Lung (tissue), 12 donors: Measurements from ENCODE around the gene MC2R. TPM values are rescaled to one million over a fixed set of nuclear protein-coding genes. Genes with fewer than 3 reads are reported as not detected.

Experiments used
- ATAC-seq: fragments of 200-7000 bp; cut with Tn5 transposase; one replicate; pipeline ENCODE4 v1.9.1; 2020; ENCODE audit warnings: moderate number of reproducible peaks; ENCODE audit not compliant: insufficient read depth, low FRiP score
- DNase-seq, 3 donors: peaks; one replicate each; pipeline ENCODE4 v3.0.0-alpha.2; 2013 to 2017
- H3K27ac ChIP-seq, 2 donors: one replicate each; pipeline ENCODE4 v1.5.1; 2013; ENCODE audit warnings: mild to moderate bottlenecking in 2 of 2, moderate library complexity in 2 of 2, control low read depth in 1 of 2, inconsistent platforms in 1 of 2, low read depth in 1 of 2, low read length in 1 of 2
- H3K27me3 ChIP-seq, 3 donors: one replicate each; pipeline ENCODE4 v1.5.1; 2013; ENCODE audit warnings: low read length in 2 of 3; ENCODE audit not compliant: control insufficient read depth in 3 of 3, insufficient read depth in 3 of 3
- H3K36me3 ChIP-seq, 4 donors: one replicate each; pipeline ENCODE4 v1.5.1; 2013; ENCODE audit warnings: low read length in 4 of 4, mild to moderate bottlenecking in 1 of 4, moderate library complexity in 1 of 4; ENCODE audit not compliant: control insufficient read depth in 4 of 4, insufficient read depth in 4 of 4
- H3K4me1 ChIP-seq, 5 donors: one replicate each; pipeline ENCODE4 v1.5.1; 2013; ENCODE audit warnings: low read length in 5 of 5, mild to moderate bottlenecking in 2 of 5, moderate library complexity in 1 of 5; ENCODE audit not compliant: control insufficient read depth in 5 of 5, insufficient read depth in 5 of 5
- H3K4me3 ChIP-seq: one replicate; pipeline ENCODE4 v1.5.1; 2013; ENCODE audit warnings: mild to moderate bottlenecking, control low read depth, moderate library complexity
- H3K9ac ChIP-seq, 2 donors: one replicate each; pipeline ENCODE4 v1.5.1; 2013; ENCODE audit warnings: low read length in 2 of 2, control low read depth in 1 of 2; ENCODE audit not compliant: insufficient read depth in 1 of 2
- H3K9me3 ChIP-seq, 4 donors: one replicate each; pipeline ENCODE4 v1.5.1; 2013; ENCODE audit warnings: low read length in 3 of 4, mild to moderate bottlenecking in 1 of 4, moderate library complexity in 1 of 4; ENCODE audit not compliant: control insufficient read depth in 4 of 4, insufficient read depth in 3 of 4
- WGBS, 2 donors: extraction: QIAGEN DNeasy Blood & Tissue Kit; methylation state at CpG; one replicate each; pipeline ENCODE4 v1.1.7; 2013; 5-methylcytosine and 5-hydroxymethylcytosine counted together
- polyA plus RNA-seq, 2 donors: library from polyadenylated mRNA; stranded (reverse); fragments of 200-250 nt; gene quantifications; one replicate each; pipeline ENCODE4 v1.2.1, GENCODE V29; 2013
- total RNA-seq, 2 donors: library from RNA; depleted of rRNA in 1 of 2; stranded (reverse); fragments of >200 nt in 1 of 2; gene quantifications; one replicate each; pipeline ENCODE4 v1.2.1, GENCODE V29; 2014 to 2021
- TF ChIP-seq, protein P1 (sequence below): IDR thresholded peaks from 2 replicates; pipeline ENCODE4 v1.5.1; 2012; ENCODE audit warnings: mild to moderate bottlenecking; ENCODE audit errors: control extremely low read depth, extremely low read depth
- donor health status: control.
- donor health status: control.
- donor health status: Bipolar disorder and iron deficiency.
- donor health status: healthy.
- donor health status: DM: yes; HTN: yes; CAD: no.

Gene MC2R
- total and polyA plus RNA-seq, 4 donors, result 0.06 TPM; not detected in 3

DNA sequence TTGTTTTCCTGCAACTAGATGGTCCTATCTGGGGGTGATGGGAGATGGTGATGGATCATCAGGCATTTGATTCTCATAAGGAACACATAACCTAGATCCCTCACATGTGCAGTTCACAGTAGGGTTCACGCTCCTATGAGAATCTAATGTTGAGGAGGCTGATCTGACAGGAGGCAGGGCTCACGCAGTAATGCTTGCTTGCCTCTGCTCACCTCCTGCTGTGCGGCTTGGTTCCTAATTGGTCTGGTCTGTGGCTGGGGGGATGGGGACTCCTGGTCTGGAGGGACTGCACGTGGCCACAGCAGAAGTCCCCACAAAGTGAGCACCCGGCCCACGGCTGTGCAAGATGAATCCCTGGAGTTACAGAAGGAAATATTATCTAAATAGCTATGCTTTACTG, 80.1 kb downstream of the MC2R start:
- TF ChIP-seq, protein P1, sequence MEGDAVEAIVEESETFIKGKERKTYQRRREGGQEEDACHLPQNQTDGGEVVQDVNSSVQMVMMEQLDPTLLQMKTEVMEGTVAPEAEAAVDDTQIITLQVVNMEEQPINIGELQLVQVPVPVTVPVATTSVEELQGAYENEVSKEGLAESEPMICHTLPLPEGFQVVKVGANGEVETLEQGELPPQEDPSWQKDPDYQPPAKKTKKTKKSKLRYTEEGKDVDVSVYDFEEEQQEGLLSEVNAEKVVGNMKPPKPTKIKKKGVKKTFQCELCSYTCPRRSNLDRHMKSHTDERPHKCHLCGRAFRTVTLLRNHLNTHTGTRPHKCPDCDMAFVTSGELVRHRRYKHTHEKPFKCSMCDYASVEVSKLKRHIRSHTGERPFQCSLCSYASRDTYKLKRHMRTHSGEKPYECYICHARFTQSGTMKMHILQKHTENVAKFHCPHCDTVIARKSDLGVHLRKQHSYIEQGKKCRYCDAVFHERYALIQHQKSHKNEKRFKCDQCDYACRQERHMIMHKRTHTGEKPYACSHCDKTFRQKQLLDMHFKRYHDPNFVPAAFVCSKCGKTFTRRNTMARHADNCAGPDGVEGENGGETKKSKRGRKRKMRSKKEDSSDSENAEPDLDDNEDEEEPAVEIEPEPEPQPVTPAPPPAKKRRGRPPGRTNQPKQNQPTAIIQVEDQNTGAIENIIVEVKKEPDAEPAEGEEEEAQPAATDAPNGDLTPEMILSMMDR, result no peak
- Histone ChIP-seq H3K27me3 (peaks cover 0 to 6% (median 0%) of the 10 kb centered on the region in 3 donors), H3K4me1 (no peaks in the 10 kb centered on the region), H3K36me3 (no peaks in the 10 kb centered on the region), H3K9me3 (peaks cover 0 to 5% (median 0%) of the 10 kb centered on the region in 4 donors), H3K9ac (no peak overlapping the region), H3K27ac (no peak overlapping the region), H3K4me3 (no peak overlapping the region)
- ATAC-seq (no peak), DNase-seq (no peak)
- WGBS, 2 donors, result 74 to 78% methylated on average over 6 of the region's 6 CpGs

DNA sequence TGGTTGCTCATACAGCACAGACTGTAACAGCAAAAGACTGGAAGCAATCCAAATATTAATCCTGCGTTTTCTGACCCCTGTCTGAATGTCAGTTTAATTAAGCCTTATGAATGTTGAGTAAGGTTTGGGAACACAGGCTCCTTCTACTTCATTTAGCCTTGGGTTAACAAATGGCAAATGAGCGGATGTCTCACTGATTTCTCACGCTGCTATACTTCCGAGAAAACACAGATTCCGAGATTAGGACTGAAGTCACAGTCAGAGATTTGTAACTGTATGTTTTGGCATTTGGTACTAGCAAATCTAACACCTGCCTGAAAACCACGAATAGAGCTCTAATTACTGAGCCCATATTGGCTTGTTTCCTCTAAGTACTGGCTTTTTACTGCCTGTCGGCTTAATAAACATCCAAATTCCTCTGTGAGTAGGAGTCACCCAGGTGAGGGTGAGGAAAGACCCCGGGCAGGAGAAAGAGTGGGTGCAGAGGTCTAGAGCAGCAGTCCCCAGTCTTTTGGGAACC, 80.8 kb downstream of the MC2R start:
- no peaks in the 10 kb centered on the region for H3K4me1 ChIP-seq
- WGBS, 2 donors, result 61 to 73% methylated on average over 8 of the region's 8 CpGs
- H3K36me3 ChIP-seq, result no peaks in the 10 kb centered on the region
- no peak overlapping the region for H3K27ac ChIP-seq
- ATAC-seq (no peak), DNase-seq (no peak)
- TF ChIP-seq, protein P1, result no peak
- H3K4me3 ChIP-seq, result no peak overlapping the region
- peaks cover 0 to 6% (median 0%) of the 10 kb centered on the region in 3 donors for H3K27me3 ChIP-seq
- peaks cover 0 to 5% (median 0%) of the 10 kb centered on the region in 4 donors for H3K9me3 ChIP-seq
- no peak overlapping the region for H3K9ac ChIP-seq

Other genes starting within 250 kb of the MC2R start
- gene FAM210A, start 189.0 kb downstream of the MC2R start, total RNA-seq, result 10 to 100 TPM in 1 of 2 donors, 1 to 10 TPM in 1; 9.4 to 20.2 TPM
- 1 to 10 TPM; 4.2 to 7.3 TPM for gene FAM210A, start 189.0 kb downstream of the MC2R start, polyA plus RNA-seq
- gene RNMT, start 188.9 kb downstream of the MC2R start, total RNA-seq, result 10 to 100 TPM; 23.4 to 39.8 TPM
- gene RNMT, start 188.9 kb downstream of the MC2R start, polyA plus RNA-seq, result 10 to 100 TPM in 1 of 2 donors, 1 to 10 TPM in 1; 9.1 to 12.0 TPM
- not detected for gene MC5R, start 91.4 kb downstream of the MC2R start, total RNA-seq
- not detected for gene MC5R, start 91.4 kb downstream of the MC2R start, polyA plus RNA-seq
- gene ZNF519, start 216.9 kb upstream of the MC2R start, total RNA-seq, result 10 to 100 TPM in 1 of 2 donors, 1 to 10 TPM in 1; 4.8 to 17.2 TPM
- gene ZNF519, start 216.9 kb upstream of the MC2R start, polyA plus RNA-seq, result 1 to 10 TPM in 1 of 2 donors, under 1 TPM in 1; 0.70 to 1.7 TPM